T-helper 2 cell treated with Interferon-gamma antibody and Interleukin-4, amounts not matched to agents 5 μg/mL and 100 μg/mL, for 36 hours (primary cell): Measurements from ENCODE around the gene SMNDC1.

Source experiments
- DNase-seq: peaks from one replicate; pipeline ENCODE4 v3.0.0; 2021; ENCODE audit warnings: low spot score
- H3K27ac Mint-ChIP-seq: one replicate; pipeline ENCODE4 v1.8.0; 2021; ENCODE audit warnings: mild to moderate bottlenecking, mixed read lengths
- H3K27me3 Mint-ChIP-seq: one replicate; pipeline ENCODE4 v1.8.0; 2021; ENCODE audit warnings: low read depth, mixed read lengths
- H3K36me3 Mint-ChIP-seq: one replicate; pipeline ENCODE4 v1.8.0; 2021; ENCODE audit warnings: low read depth, mixed read lengths
- H3K4me1 Mint-ChIP-seq: one replicate; pipeline ENCODE4 v1.8.0; 2021; ENCODE audit warnings: low read depth, mixed read lengths
- H3K4me3 Mint-ChIP-seq: one replicate; pipeline ENCODE4 v1.8.0; 2022; ENCODE audit warnings: mild to moderate bottlenecking, moderate library complexity, mixed read lengths
- H3K9me3 Mint-ChIP-seq: one replicate; pipeline ENCODE4 v1.8.0; 2021; ENCODE audit warnings: mixed read lengths

The SMNDC1 gene

DNA sequence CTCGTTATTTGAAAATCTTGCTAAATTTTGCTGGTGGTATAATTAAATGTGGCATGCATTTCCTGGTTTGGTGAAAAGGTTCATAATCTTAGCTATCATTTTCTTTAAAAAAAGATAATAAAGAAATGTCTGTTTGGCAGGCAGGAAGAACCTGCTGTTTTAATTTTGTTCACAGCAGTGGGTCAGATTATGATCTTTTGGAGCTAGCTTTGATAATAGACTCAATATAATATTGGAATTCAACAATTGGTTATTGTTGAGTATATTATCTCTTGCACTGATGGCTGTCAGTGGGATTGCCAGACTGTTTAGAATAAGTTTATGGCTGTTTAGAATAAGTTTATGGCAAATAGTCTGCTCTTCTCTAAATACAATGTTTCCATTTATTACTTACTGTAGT lies 62.2 kb downstream of the SMNDC1 start:
- H3K27me3 Mint-ChIP-seq: peaks cover 64% of the 10 kb centered on the region
- H3K36me3 Mint-ChIP-seq: peaks cover 6% of the 10 kb centered on the region
- H3K27ac Mint-ChIP-seq: no peak overlapping the region
- no peaks in the 10 kb centered on the region for H3K9me3 Mint-ChIP-seq
- peaks cover 12% of the 10 kb centered on the region for H3K4me1 Mint-ChIP-seq
- DNase-seq: no peak
- H3K4me3 Mint-ChIP-seq: no peak overlapping the region

DNA sequence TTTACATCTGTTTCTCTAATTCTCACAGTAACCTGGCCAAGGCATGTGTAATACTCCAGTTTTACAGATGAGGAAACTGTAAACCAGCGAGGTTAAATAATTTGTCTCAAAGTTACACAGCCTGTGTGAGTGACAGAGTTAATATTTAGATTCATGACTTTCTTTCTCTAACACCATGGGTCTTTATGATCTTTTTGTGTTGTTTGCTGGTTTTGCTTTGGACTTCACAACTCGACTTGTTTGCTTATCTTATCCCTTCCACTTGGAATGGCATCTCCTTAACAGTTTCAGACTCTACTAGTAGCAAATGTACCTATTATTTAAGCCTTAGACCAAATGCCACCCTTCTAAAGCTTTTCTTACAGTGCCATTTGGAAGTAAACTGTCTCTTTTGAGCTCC lies 62.9 kb downstream of the SMNDC1 start:
- Mint-ChIP-seq H3K4me3 (no peak overlapping the region), H3K27me3 (peaks cover 65% of the 10 kb centered on the region), H3K9me3 (no peaks in the 10 kb centered on the region), H3K27ac (no peak overlapping the region), H3K36me3 (peaks cover 6% of the 10 kb centered on the region), H3K4me1 (peaks cover 12% of the 10 kb centered on the region)
- DNase-seq: no peak

DNA sequence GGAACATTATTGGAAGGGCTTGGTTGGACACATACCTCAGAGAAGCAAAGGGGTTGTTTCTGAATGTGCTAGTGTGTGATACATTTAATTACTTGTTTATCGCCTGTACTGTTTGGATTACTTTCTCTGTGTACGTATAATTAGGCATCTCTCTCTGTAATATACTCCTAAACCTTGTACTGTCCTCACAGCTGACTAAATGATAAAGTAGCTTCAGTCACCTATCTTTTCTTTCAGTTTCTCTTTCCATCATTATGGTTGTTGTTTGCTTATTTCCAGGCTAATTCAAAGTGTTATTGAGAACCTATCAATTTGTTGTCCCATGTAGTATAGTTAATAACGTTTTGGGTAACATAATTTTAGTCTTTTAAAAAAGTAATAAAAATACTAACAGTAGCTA lies 63.3 kb downstream of the SMNDC1 start:
- H3K4me1 Mint-ChIP-seq: peaks cover 12% of the 10 kb centered on the region
- peaks cover 6% of the 10 kb centered on the region for H3K36me3 Mint-ChIP-seq
- no peak overlapping the region for H3K27ac Mint-ChIP-seq
- no peak for DNase-seq
- no peaks in the 10 kb centered on the region for H3K9me3 Mint-ChIP-seq
- no peak overlapping the region for H3K4me3 Mint-ChIP-seq
- peaks cover 61% of the 10 kb centered on the region for H3K27me3 Mint-ChIP-seq
